Heart left ventricle (tissue), 16 donors: ENCODE measurements around the gene HCN3. TPM values are rescaled to one million over a fixed set of nuclear protein-coding genes. Genes with fewer than 3 reads are reported as not detected.

Experiments used
- ATAC-seq, 4 donors: fragments of 200-7000 bp; cut with Tn5 transposase; one replicate each; pipeline ENCODE4 v1.9.1; 2020 to 2022; ENCODE audit warnings: moderate library complexity in 4 of 4, mild to moderate bottlenecking in 3 of 4, moderate number of reproducible peaks in 1 of 4
- DNase-seq, 5 donors: peaks; one replicate each; pipeline ENCODE4 v3.0.0-alpha.2; 2020
- H3K27ac ChIP-seq, 12 donors: fragments of 200-600 bp; sonication (generic) in 4 of 12; one replicate each; pipeline versions ENCODE4 v1.5.0 to v1.8.0; 2016 to 2022; ENCODE audit warnings: mild to moderate bottlenecking in 2 of 12
- H3K27me3 ChIP-seq, 9 donors: fragments of 200-600 bp; sonication (generic) in 2 of 9; one replicate each; pipeline versions ENCODE4 v1.5.1 to v1.8.0; 2016 to 2022; ENCODE audit warnings: mild to moderate bottlenecking in 3 of 9
- H3K36me3 ChIP-seq, 9 donors: fragments of 200-600 bp; sonication (generic) in 2 of 9; one replicate each; pipeline versions ENCODE4 v1.5.0 to v1.8.0; 2018 to 2022; ENCODE audit warnings: mild to moderate bottlenecking in 2 of 9
- H3K4me1 ChIP-seq, 12 donors: fragments of 200-600 bp; sonication (generic) in 4 of 12; one replicate each; pipeline versions ENCODE4 v1.5.0 to v1.8.0; 2016 to 2022; ENCODE audit warnings: mild to moderate bottlenecking in 3 of 12
- H3K4me3 ChIP-seq, 12 donors: fragments of 200-600 bp; sonication (generic) in 4 of 12; one replicate each; pipeline versions ENCODE4 v1.5.0 to v1.8.0; 2017 to 2022; ENCODE audit warnings: mild to moderate bottlenecking in 9 of 12, moderate library complexity in 4 of 12
- H3K9me3 ChIP-seq, 12 donors: fragments of 200-600 bp; sonication (generic) in 4 of 12; one replicate each; pipeline versions ENCODE4 v1.5.0 to v1.8.0; 2016 to 2022; ENCODE audit warnings: mild to moderate bottlenecking in 1 of 12
- POLR2A ChIP-seq, 2 donors: fragments of 450-650 bp; IDR thresholded peaks; one replicate each; pipeline ENCODE4 v1.6.1; 2017; ENCODE audit warnings: antibody characterized with exemption in 2 of 2, mild to moderate bottlenecking in 2 of 2, moderate library complexity in 2 of 2
- WGBS, 4 donors: extraction: QIAGEN DNeasy Blood & Tissue Kit in 2 of 4; methylation state at CpG; one replicate each; pipeline versions ENCODE4 v1.1.5 to v1.1.7; 2013 to 2018; 5-methylcytosine and 5-hydroxymethylcytosine counted together
- intact Hi-C, 10 donors: fragments of 100-400 bp; cut with DNase I; formaldehyde crosslinking; loops; one replicate each; pipeline versions ENCODE4 v1.11.1 to v1.14.2; 2022
- polyA plus RNA-seq, 2 donors: library from polyadenylated mRNA; stranded (reverse); fragments of 200-250 nt; gene quantifications; one replicate each; pipeline ENCODE4 v1.2.3, GENCODE V29; 2013
- total RNA-seq, 9 donors: library from RNA; depleted of rRNA in 2 of 9; stranded (reverse); fragments of >200 nt in 2 of 9; fragmentation: NEBNext Ultra II Directional in 3 of 9; extraction: Animal tissue kit (Norgen Biotek cat#: 25700) in 3 of 9; gene quantifications; one replicate each; pipeline versions ENCODE4 v1.1.0 to v1.2.4, GENCODE V29; 2016 to 2023
- TF ChIP-seq, protein P1 (sequence below), 12 donors: fragments of 200-600 bp; sonication (generic) in 4 of 12; IDR thresholded peaks; one replicate each; pipeline versions ENCODE4 v1.5.0 to v1.8.0; 2018 to 2022; ENCODE audit warnings: antibody characterized with exemption in 12 of 12, mild to moderate bottlenecking in 5 of 12
- donor health status: ischemic (EF 13 %, LVEDD 7.1; RV severe dilation, severe dysfunction).
- donor health status: healthy with polysubstance abuse.
- donor health status: DM: no; HTN: yes; CAD: no.
- donor health status: DM: no; HTN: no; CAD: no.
- donor health status: ischemic (EF 25% LVEDD 6.9; RV normal size, moderate dysfunction).
- donor health status: ischemic (EF 25% LVEDD 5.7; RV mildly dilated, moderate dysfunction).
- donor health status: healthy.
- donor health status: DM: yes; HTN: yes; CAD: no.
- donor health status: ischemic (EF 35%, LVEDD 5.7; RV mildly dilated, moderate dysfunction).
- donor health status: nonischemic (EF 11% LVEDD 7.7; RV severe dilation, severe dysfunction).
- donor health status: DM: yes; HTN: yes; CAD: no.
- donor health status: PGD.
- donor health status: ischemic (EF 29% LVEDD 5.4; RV normal size, mild dysfunction).
- donor health status: nonischemic (EF 23%, LVEDD 6.1; RV moderate dilation, normal function).

Gene HCN3
- total and polyA plus RNA-seq, 11 donors = 0.49 to 1.7 (median 1.2) TPM

DNA sequence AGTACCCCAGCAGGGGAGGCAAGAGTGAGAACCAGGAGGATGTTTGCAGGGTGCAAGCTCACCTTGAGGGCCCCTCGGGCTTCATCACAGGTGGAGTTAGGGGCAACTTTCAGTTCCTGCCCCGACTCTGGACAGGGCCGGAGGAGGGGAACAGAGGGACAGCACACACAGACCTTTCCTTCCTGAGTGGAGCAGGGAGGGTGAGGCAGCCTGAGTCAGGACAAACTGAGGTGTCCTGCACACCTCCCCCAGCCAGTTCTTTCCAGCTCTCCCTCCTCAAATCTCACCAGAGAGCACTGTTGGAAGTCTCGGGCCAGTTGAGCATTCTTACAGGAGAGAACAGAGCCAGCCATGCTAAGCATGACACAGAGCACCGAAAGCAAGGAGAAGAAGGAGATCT is 23.5 kb upstream of the HCN3 start:
- DNase-seq (no peak), ATAC-seq (no peak)
- H3K4me3 ChIP-seq = peak overlapping the region in 6 of 12 donors; percentile 77 to 95 (median 87)
- 61 to 82% (median 72%) methylated on average over 5 of the region's 5 CpGs for WGBS, 4 donors
- TF ChIP-seq, protein P1, sequence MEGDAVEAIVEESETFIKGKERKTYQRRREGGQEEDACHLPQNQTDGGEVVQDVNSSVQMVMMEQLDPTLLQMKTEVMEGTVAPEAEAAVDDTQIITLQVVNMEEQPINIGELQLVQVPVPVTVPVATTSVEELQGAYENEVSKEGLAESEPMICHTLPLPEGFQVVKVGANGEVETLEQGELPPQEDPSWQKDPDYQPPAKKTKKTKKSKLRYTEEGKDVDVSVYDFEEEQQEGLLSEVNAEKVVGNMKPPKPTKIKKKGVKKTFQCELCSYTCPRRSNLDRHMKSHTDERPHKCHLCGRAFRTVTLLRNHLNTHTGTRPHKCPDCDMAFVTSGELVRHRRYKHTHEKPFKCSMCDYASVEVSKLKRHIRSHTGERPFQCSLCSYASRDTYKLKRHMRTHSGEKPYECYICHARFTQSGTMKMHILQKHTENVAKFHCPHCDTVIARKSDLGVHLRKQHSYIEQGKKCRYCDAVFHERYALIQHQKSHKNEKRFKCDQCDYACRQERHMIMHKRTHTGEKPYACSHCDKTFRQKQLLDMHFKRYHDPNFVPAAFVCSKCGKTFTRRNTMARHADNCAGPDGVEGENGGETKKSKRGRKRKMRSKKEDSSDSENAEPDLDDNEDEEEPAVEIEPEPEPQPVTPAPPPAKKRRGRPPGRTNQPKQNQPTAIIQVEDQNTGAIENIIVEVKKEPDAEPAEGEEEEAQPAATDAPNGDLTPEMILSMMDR (IDR thresholded peaks at IDR 0.05) = no peak
- no peak for TF ChIP-seq POLR2A (IDR thresholded peaks at IDR 0.05)
- H3K27ac ChIP-seq = peak overlapping the region in 7 of 12 donors; percentile 95 to 99 (median 98)
- no peaks in the 10 kb centered on the region for H3K9me3 ChIP-seq
- peaks cover 0 to 23% (median 18%) of the 10 kb centered on the region in 9 donors for H3K36me3 ChIP-seq
- H3K27me3 ChIP-seq = no peaks in the 10 kb centered on the region
- H3K4me1 ChIP-seq = peaks cover 7 to 43% (median 33%) of the 10 kb centered on the region in 12 donors
- intact Hi-C loops = loop anchor here in 8 of 10 donors (2.0 to 10.0 kb wide), 7 partner anchors 54 to 339 kb away; partner anchors contain the start of genes RUSC1 (in 3 of the 8) and FDPS (in 2 of the 8)

DNA sequence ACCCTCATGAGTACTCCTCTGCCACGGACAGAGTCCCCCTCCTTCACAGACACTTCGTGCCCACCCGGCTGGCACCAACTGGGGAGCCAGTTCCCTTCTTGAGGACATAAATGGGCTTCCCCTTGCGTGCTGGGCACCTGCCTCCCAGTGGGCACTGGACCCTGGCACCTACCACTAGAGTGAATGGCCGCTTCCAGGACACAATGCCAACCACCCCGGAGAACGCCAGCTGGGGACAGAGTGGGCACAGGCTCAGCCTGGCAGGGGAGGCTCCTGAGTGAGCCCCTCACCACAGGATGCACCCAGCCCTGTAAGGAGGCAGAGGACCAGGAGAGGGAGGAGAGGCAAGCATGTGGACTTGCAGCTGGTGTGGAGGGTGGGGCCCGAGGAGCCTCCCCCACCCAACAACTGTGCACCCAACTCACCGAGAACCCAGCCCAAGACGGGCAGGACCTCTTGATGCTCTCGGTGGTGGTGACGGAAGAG is 23.0 kb upstream of the HCN3 start:
- DNase-seq = peak in 1 of 5 donors; percentile 61
- intact Hi-C loops = loop anchor here in 7 of 10 donors (2.0 to 10.0 kb wide), 6 partner anchors 53 to 338 kb away; partner anchors contain the start of genes RUSC1 (in 3 of the 7) and FDPS (in 2 of the 7)
- Histone ChIP-seq H3K27me3 (no peaks in the 10 kb centered on the region), H3K4me3 (peak overlapping the region; percentile 67 to 97 (median 87)), H3K36me3 (peaks cover 0 to 27% (median 21%) of the 10 kb centered on the region in 9 donors), H3K27ac (peak overlapping the region in 11 of 12 donors; percentile 89 to 99 (median 96)), H3K9me3 (no peaks in the 10 kb centered on the region), H3K4me1 (peaks cover 7 to 43% (median 33%) of the 10 kb centered on the region in 12 donors)
- WGBS, 4 donors = 42 to 49% (median 45%) methylated on average over 10 to 12 of the region's 12 CpGs
- no peak for TF ChIP-seq POLR2A (IDR thresholded peaks at IDR 0.05)
- TF ChIP-seq, protein P1 (IDR thresholded peaks at IDR 0.05) = no peak
- peak in 2 of 4 donors; percentile 0 for ATAC-seq

DNA sequence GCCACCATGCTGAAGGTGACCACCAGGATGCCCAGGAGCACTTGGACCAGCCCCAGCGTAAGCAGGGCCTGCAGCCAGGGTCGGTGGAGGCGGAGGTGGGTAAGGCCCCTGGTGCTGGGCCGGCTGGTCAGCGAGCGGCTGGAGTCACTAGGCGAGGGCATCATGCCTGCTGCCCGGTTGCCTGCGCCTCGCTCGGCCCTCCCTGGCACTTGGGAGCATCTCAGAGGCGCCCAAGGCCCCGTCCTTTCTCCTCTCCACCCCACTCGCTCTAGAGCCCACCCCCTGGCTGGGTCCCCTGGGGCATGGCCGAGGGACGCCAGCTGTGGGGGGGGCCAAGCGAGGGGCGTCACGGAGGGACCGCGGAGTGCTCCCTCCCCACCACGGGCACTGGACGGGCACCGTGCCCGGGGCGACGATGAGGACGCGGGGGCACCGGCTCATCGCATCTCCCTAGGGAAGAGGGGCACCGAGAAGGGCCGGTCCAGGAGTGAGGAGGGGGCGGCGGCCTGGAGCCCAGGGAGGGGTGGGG is 22.5 kb upstream of the HCN3 start:
- 2 to 7% (median 2%) methylated on average over 11 to 35 of the region's 35 CpGs for WGBS, 4 donors
- peak in 3 of 5 donors; percentile 33 to 71 (median 55) for DNase-seq
- intact Hi-C loops = loop anchor here in 7 of 10 donors (2.0 to 10.0 kb wide), 6 partner anchors 53 to 338 kb away; partner anchors contain the start of genes RUSC1 (in 3 of the 7) and FDPS (in 2 of the 7)
- Histone ChIP-seq H3K9me3 (no peaks in the 10 kb centered on the region), H3K36me3 (peaks cover 0 to 33% (median 24%) of the 10 kb centered on the region in 9 donors), H3K27ac (peak overlapping the region; percentile 89 to 99 (median 96)), H3K4me1 (peaks cover 7 to 43% (median 33%) of the 10 kb centered on the region in 12 donors), H3K4me3 (peak overlapping the region; percentile 67 to 97 (median 87)), H3K27me3 (no peaks in the 10 kb centered on the region)
- peak in 3 of 4 donors; percentile 2 to 14 (median 5) for ATAC-seq
- TF ChIP-seq, protein P1 (IDR thresholded peaks at IDR 0.05) = no peak
- no peak for TF ChIP-seq POLR2A (IDR thresholded peaks at IDR 0.05)
